GM13977 (cell line): Measurements from ENCODE around the gene SULT1A1.

Source experiments
- DNase-seq: peaks from one replicate; pipeline ENCODE4 v3.0.0; 2012; ENCODE audit warnings: low spot score
- CTCF ChIP-seq: IDR thresholded peaks from 2 replicates; pipeline ENCODE4 v1.5.1; 2012; ENCODE audit warnings: mild to moderate bottlenecking, control low read depth; ENCODE audit not compliant: insufficient read depth; ENCODE audit errors: extremely low read depth, missing control alignments
- in situ Hi-C: fragments of 300-500 bp; cut with MboI; formaldehyde crosslinking; loops from one replicate; pipeline ENCODE4 v1.12.0; 2022; ENCODE audit warnings: low sequenced_read_pairs, low pct_unique_long_range_greater_than_20kb, mixed read lengths, inconsistent platforms; ENCODE audit not compliant: unreplicated experiment

Gene SULT1A1

GRCh38 chr16:28580726-28581315 is 29.0 kb downstream of the SULT1A1 start:
- in situ Hi-C loops = no loop called here
- no peak for DNase-seq
- TF ChIP-seq CTCF = no peak

GRCh38 chr16:28575446-28576109 is 34.3 kb downstream of the SULT1A1 start:
- in situ Hi-C loops = no loop called here
- no peak for TF ChIP-seq CTCF
- no peak for DNase-seq

GRCh38 chr16:28574925-28575324 is 34.9 kb downstream of the SULT1A1 start:
- no peak for DNase-seq
- TF ChIP-seq CTCF = no peak
- in situ Hi-C loops = no loop called here

- no peak for TF ChIP-seq CTCF
- no peak for DNase-seq
- in situ Hi-C loops = no loop called here
Observed at GRCh38 chr16:28573738-28574718, 35.8 kb downstream of the SULT1A1 start.

GRCh38 chr16:28572696-28573510 is 36.9 kb downstream of the SULT1A1 start:
- no peak for DNase-seq
- in situ Hi-C loops = no loop called here
- no peak for TF ChIP-seq CTCF

- no peak for DNase-seq
- no peak for TF ChIP-seq CTCF
- in situ Hi-C loops = no loop called here
Observed at GRCh38 chr16:28569968-28570752, 39.7 kb downstream of the SULT1A1 start.
